B cell (primary cell): ENCODE data around the gene TRIAP1. TPM values are rescaled to one million over a fixed set of nuclear protein-coding genes. Genes with fewer than 3 reads are reported as not detected.

Source experiments
- ATAC-seq: fragments of 200-7000 bp; cut with Tn5 transposase; one replicate; pipeline ENCODE4 v1.10.0; 2021; ENCODE audit warnings: low read depth, mild to moderate bottlenecking, moderate number of reproducible peaks, moderate library complexity
- CTCF ChIA-PET: fragments of 350-600 bp; sonication (Branson Sonifier 250); formaldehyde crosslinking; loops from one replicate; lab custom pipeline; 2021; ENCODE audit warnings: antibody characterized with exemption, inconsistent platforms; lab: Charles Lee
- POLR2A ChIA-PET: fragments of 350-600 bp; sonication (Branson Sonifier 250); formaldehyde crosslinking; loops from one replicate; lab custom pipeline; 2021; ENCODE audit warnings: antibody characterized with exemption; lab: Charles Lee
- DNase-seq: peaks from one replicate; pipeline ENCODE4 v3.0.0; 2013
- H2AFZ ChIP-seq: 2 replicates; pipeline ENCODE4 v1.6.1; 2012; ENCODE audit warnings: mild to moderate bottlenecking, low read depth, low read length; ENCODE audit not compliant: insufficient read depth, poor library complexity, severe bottlenecking
- H3K27ac ChIP-seq, 2 donors: 1 replicate in 1 of 2; 2 replicates in 1 of 2; pipeline ENCODE4 v1.5.1; 2012 to 2013; ENCODE audit warnings: low read length in 2 of 2, mild to moderate bottlenecking in 2 of 2, moderate library complexity in 1 of 2
- H3K27me3 ChIP-seq, 4 experiments: fragments of 200-600 bp in 1 of 4; sonication (generic) in 1 of 4; replicated peaks in 1 of 4; 1 replicate in 2 of 4; 2 replicates in 2 of 4; pipeline versions ENCODE4 v1.6.1 to v1.7.0; 2013 to 2016; ENCODE audit warnings: low read length in 3 of 4, mild to moderate bottlenecking in 2 of 4, mixed read lengths in 1 of 4, moderate library complexity in 1 of 4; ENCODE audit not compliant: insufficient read depth in 4 of 4, control insufficient read depth in 3 of 4; ENCODE audit errors: control extremely low read depth in 1 of 4
- H3K36me3 ChIP-seq, 2 experiments: replicated peaks in 1 of 2; 1 replicate in 1 of 2; 2 replicates in 1 of 2; pipeline versions ENCODE4 v1.6.1 to v1.7.1; 2013; ENCODE audit warnings: low read length in 1 of 2; ENCODE audit not compliant: insufficient read depth in 2 of 2, control insufficient read depth in 1 of 2; ENCODE audit errors: control extremely low read depth in 1 of 2, extremely low read depth in 1 of 2
- H3K4me1 ChIP-seq, 2 donors: fragments of 200-600 bp in 1 of 2; sonication (generic) in 1 of 2; 1 replicate in 1 of 2; 2 replicates in 1 of 2; pipeline versions ENCODE4 v1.5.1 to v1.6.1; 2013 to 2017; ENCODE audit warnings: low read length in 2 of 2; ENCODE audit not compliant: control insufficient read depth in 2 of 2, insufficient read depth in 2 of 2
- H3K4me2 ChIP-seq: replicated peaks from 2 replicates; pipeline ENCODE3; 2012; ENCODE audit warnings: mild to moderate bottlenecking, low read depth, low read length; ENCODE audit not compliant: poor library complexity, severe bottlenecking
- H3K4me3 ChIP-seq, 5 experiments: fragments of 200-600 bp in 1 of 5; sonication (generic) in 1 of 5; 1 replicate in 3 of 5; 2 replicates in 2 of 5; pipeline versions ENCODE4 v1.5.1 to v1.7.0; 2011 to 2016; ENCODE audit warnings: low read length in 4 of 5, mild to moderate bottlenecking in 4 of 5, low read depth in 2 of 5, control low read depth in 1 of 5, moderate library complexity in 1 of 5; ENCODE audit not compliant: insufficient read depth in 1 of 5; ENCODE audit errors: control extremely low read depth in 1 of 5, extremely low read depth in 1 of 5
- H3K79me2 ChIP-seq: fragments of 200-600 bp; sonication (generic); one replicate; pipeline ENCODE4 v1.6.0; 2016; ENCODE audit warnings: low read length; ENCODE audit not compliant: control insufficient read depth, insufficient read depth
- H3K9ac ChIP-seq: fragments of 200-600 bp; sonication (generic); 2 replicates; pipeline ENCODE4 v1.6.1; 2017; ENCODE audit warnings: mild to moderate bottlenecking, low read length, moderate library complexity
- H3K9me3 ChIP-seq, 3 donors: one replicate each; pipeline versions ENCODE4 v1.6.1 to v1.7.1; 2013; ENCODE audit warnings: low read length in 2 of 3; ENCODE audit not compliant: control insufficient read depth in 2 of 3, insufficient read depth in 1 of 3; ENCODE audit errors: control extremely low read depth in 1 of 3
- H4K20me1 ChIP-seq: 2 replicates; pipeline ENCODE4 v1.6.0; 2012; ENCODE audit warnings: mild to moderate bottlenecking, low read length; ENCODE audit not compliant: insufficient read depth, control insufficient read depth, poor library complexity, severe bottlenecking
- H3K27ac Mint-ChIP-seq: one replicate; pipeline ENCODE4 v1.8.0; 2021; ENCODE audit warnings: mixed read lengths
- H3K27me3 Mint-ChIP-seq: one replicate; pipeline ENCODE4 v1.8.0; 2021; ENCODE audit warnings: mixed read lengths
- H3K4me1 Mint-ChIP-seq: one replicate; pipeline ENCODE4 v1.8.0; 2021; ENCODE audit warnings: mixed read lengths
- H3K4me3 Mint-ChIP-seq: one replicate; pipeline ENCODE4 v1.8.0; 2021; ENCODE audit warnings: mixed read lengths
- H3K9me3 Mint-ChIP-seq: one replicate; pipeline ENCODE4 v1.8.0; 2022; ENCODE audit warnings: mixed read lengths; ENCODE audit not compliant: insufficient read depth
- CTCF ChIP-seq: fragments of 200-600 bp; IDR thresholded peaks from one replicate; pipeline ENCODE4 v1.8.0; 2022; ENCODE audit warnings: antibody characterized with exemption, mild to moderate bottlenecking
- EZH2 ChIP-seq: IDR thresholded peaks from 2 replicates; pipeline ENCODE4 v1.6.1; 2012; ENCODE audit warnings: borderline replicate concordance, low read depth, mild to moderate bottlenecking, moderate library complexity, low read length; ENCODE audit not compliant: insufficient read depth, poor library complexity, severe bottlenecking
- WGBS: methylation state at CpG from one replicate; pipeline ENCODE4 v1.1.5; 2013; ENCODE audit warnings: missing lambda C conversion rate; ENCODE audit not compliant: insufficient coverage; 5-methylcytosine and 5-hydroxymethylcytosine counted together
- intact Hi-C: fragments of 100-400 bp; cut with micrococcal nuclease; formaldehyde crosslinking; loops from one replicate; pipeline ENCODE4 v1.10.0; 2022
- polyA plus RNA-seq: library from polyadenylated mRNA; depleted of rRNA; stranded (reverse); fragments of >200 nt; gene quantifications from 2 replicates; pipeline ENCODE4 v1.2.3, GENCODE V29; 2012
- total RNA-seq, 2 donors: library from RNA; stranded (reverse); fragments of 120-200 nt in 1 of 2; gene quantifications; 1 replicate in 1 of 2; 2 replicates in 1 of 2; pipeline versions ENCODE4 v1.2.3 to v1.2.4, GENCODE V29; 2013 to 2022

Gene TRIAP1
- total and polyA plus RNA-seq, 2 donors (not counting 1 experiment from before 2014, with no cell fraction given), result 13.8 to 19.6 TPM

- peaks cover 0 to 3% (median 0%) of the 10 kb centered on the region in 4 experiments for H3K27me3 ChIP-seq
- Mint-ChIP-seq H3K4me1 (no peaks in the 10 kb centered on the region), H3K27ac (no peak overlapping the region), H3K9me3 (no peaks in the 10 kb centered on the region), H3K27me3 (peaks cover 11% of the 10 kb centered on the region), H3K4me3 (no peak overlapping the region)
- ATAC-seq (no peak), DNase-seq (no peak)
- H3K9me3 ChIP-seq, result peaks cover 0 to 4% (median 0%) of the 10 kb centered on the region in 3 donors
- no peak overlapping the region for H3K27ac ChIP-seq
- ChIA-PET CTCF (interaction anchor here (1.6 kb wide), 1 partner anchor 20 kb away, joined by 4 read pairs; no protein-coding TSS in a partner anchor), POLR2A (no interaction called here)
- no peak overlapping the region for H2AFZ ChIP-seq
- H4K20me1 ChIP-seq, result no peaks in the 10 kb centered on the region
- no peak overlapping the region for H3K9ac ChIP-seq
- 90% methylated on average over 7 of the region's 11 CpGs for whole genome bisulfite sequencing
- TF ChIP-seq EZH2 (no peak), CTCF (no peak)
- intact Hi-C loops, result no loop called here
- H3K4me3 ChIP-seq, result no peak overlapping the region
- H3K4me2 ChIP-seq, result no peak overlapping the region
- no peaks in the 10 kb centered on the region for H3K36me3 ChIP-seq
- H3K4me1 ChIP-seq, result no peaks in the 10 kb centered on the region
- H3K79me2 ChIP-seq, result no peaks in the 10 kb centered on the region
Observed at GRCh38 chr12:120408771-120409170, 37.4 kb downstream of the TRIAP1 start.

- intact Hi-C loops, result no loop called here
- H3K4me1 Mint-ChIP-seq, result no peaks in the 10 kb centered on the region
- ATAC-seq (no peak), DNase-seq (no peak)
- H4K20me1 ChIP-seq, result no peaks in the 10 kb centered on the region
- no peaks in the 10 kb centered on the region for H3K79me2 ChIP-seq
- H3K4me3 ChIP-seq, result no peak overlapping the region
- ChIA-PET CTCF (no interaction called here), POLR2A (no interaction called here)
- H3K36me3 ChIP-seq, result no peaks in the 10 kb centered on the region
- H3K27me3 Mint-ChIP-seq, result peaks cover 17% of the 10 kb centered on the region
- H3K9me3 Mint-ChIP-seq, result no peaks in the 10 kb centered on the region
- no peak for TF ChIP-seq EZH2
- TF ChIP-seq CTCF, result no peak
- no peak overlapping the region for H3K9ac ChIP-seq
- 100% methylated on average over 1 of the region's 3 CpGs for WGBS
- H3K9me3 ChIP-seq, result peaks cover 0 to 4% (median 0%) of the 10 kb centered on the region in 3 donors
- H3K27me3 ChIP-seq, result peaks cover 0 to 3% (median 0%) of the 10 kb centered on the region in 4 experiments
- H3K4me2 ChIP-seq, result no peak overlapping the region
- no peak overlapping the region for H3K27ac Mint-ChIP-seq
- no peak overlapping the region for H2AFZ ChIP-seq
- no peaks in the 10 kb centered on the region for H3K4me1 ChIP-seq
- H3K27ac ChIP-seq, result no peak overlapping the region
- no peak overlapping the region for H3K4me3 Mint-ChIP-seq
Observed at GRCh38 chr12:120406553-120406952, 39.6 kb downstream of the TRIAP1 start.
